HG03159 (cell line): ENCODE measurements around the gene STARD7.
A peak's percentile ranks its signal among the peaks of the same experiment; 100 is the strongest.
"Not testable (repeated sequence)": the region's sequence is repeated elsewhere in the genome, so short reads cannot be mapped to it uniquely, and the experiment has no call there.

Experiments used
- ATAC-seq: cut with Tn5 transposase; IDR thresholded peaks from one replicate; pipeline ENCODE4 v1.9.1; 2021; ENCODE audit warnings: mild to moderate bottlenecking, moderate library complexity; ENCODE audit not compliant: unreplicated experiment

The STARD7 gene

DNA sequence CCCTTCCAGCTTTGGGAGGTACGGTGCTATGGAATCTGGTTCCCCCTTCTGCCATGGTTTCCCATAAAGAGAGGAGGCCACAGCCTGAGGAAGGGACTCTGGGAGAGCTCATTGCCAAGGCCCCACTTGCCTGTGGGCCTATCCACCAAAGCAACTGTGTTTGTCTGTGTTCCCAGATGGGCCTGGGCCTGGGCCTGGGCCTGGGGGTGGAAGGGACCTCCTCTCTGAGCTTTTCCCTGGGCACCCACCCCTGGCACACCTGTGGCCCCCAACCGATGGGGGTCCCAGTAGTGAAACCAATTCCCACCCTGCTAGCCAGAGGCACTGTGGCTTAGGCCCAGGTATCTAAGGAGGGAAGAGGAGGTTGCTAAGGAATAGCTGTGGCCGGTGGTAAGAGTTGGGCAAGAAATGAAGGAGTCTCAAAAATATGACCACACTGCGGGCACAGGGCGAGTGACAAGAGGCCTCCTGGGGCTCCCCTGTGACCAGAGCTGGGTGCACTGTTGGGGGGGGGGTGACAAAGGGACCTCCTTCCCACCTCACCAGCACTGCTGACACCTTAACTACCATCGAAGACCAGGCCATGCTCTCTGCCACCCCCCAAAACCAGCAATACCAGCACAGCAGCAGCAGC, 58.5 kb downstream of the STARD7 start:
- ATAC-seq = no peak

DNA sequence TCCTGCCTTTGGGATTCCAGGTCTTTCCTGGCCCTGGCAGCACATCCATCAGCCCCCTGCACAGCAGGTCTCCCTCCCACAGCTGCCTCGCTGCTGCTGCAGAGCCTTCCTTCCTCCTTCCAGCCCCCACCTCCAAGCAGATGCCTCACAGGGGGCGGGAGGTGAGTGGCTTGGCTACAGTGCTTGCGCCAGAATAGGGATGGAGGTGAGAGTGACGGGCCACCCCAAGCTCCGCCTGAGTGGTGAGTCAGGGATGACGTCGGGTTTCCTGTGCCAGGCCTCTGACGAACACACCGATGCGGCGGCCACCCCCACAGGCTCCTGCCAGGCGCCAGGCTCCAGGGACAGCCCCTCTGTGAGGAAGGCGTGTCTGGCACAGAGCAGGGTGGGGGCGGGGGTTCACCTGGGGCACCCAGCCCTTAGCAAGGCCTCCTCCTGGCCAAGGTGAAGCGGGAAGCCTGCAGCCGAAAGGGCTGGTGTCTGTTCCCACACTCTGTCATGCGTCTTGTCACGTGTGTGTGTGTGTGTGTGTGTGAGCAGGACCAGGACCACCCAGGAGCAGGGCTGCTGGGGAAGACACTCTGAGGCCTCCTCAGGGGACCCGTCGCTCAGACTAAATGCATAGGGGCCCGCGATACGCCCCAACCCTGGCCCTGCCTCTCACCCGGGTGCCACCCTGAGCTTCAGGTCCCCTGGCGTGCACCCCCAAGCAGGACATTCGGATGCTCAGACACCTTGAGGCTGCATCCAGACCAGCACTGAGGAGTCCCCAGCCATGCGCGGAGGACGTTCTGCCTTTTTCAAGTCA, 60.0 kb downstream of the STARD7 start:
- peak; percentile 35 for ATAC-seq

DNA sequence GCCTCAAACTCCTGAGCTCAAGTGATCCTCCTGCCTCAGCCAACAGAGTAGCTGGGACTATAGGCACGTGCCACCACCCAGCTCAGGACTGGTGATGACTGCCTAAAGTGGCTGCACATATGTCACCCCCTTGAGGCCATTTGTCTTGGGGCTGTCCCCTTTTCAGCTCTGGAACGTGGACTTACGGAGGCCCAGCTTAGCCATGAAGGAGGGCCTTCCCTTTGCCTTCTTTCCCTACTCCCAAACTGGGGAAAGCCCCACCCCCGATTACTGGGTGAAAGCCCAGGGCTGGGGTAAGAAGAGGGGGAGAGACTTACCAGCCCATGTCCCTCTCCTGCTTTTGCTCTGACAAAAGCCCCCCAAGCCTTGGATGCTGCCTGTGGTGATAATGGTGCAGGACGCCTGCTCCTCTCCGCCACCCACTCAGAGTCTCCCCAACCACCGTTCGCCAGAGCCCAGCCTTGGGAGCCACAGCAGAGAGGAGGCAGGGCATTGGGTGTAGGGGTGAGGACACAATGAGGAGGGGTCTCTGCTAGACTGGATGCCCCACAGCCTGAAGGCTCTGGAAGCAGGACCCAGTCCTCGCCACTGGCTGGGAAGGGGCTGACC, 60.9 kb downstream of the STARD7 start:
- ATAC-seq = no peak

DNA sequence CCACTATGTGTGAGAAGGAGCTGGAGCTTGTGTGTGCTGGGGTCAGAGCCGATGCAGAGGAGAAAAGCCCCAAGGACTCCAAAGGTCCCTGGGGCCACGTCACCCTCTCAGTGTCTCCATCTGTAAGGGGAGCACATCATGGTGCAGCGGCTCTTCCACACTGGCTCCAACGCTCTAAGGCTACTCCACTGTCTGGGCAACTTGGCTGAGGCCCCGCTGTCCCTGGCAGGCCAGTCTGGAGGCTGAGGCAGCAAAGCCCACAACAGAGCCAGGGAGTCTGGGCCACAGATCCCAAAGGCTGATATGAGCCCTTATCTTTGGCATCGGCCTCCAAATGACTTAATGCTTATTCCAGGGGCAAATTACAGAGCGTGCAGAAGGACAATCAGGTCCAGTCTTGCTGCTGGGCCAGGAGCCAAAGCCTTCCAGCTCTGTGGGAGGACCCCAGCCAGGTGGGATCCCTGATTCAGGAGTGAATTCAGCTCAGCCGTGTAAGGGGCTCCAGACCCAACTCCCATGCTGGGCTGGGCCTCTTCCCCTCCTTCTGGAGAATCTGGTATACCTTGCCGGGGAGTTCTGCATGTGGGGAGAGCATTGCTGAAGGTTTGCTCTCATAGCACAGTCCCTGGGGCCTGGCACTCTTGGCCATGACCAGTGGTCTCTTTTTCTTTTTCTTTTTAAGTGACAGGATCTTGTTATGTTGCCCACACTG, 61.6 kb downstream of the STARD7 start:
- ATAC-seq = no peak

DNA sequence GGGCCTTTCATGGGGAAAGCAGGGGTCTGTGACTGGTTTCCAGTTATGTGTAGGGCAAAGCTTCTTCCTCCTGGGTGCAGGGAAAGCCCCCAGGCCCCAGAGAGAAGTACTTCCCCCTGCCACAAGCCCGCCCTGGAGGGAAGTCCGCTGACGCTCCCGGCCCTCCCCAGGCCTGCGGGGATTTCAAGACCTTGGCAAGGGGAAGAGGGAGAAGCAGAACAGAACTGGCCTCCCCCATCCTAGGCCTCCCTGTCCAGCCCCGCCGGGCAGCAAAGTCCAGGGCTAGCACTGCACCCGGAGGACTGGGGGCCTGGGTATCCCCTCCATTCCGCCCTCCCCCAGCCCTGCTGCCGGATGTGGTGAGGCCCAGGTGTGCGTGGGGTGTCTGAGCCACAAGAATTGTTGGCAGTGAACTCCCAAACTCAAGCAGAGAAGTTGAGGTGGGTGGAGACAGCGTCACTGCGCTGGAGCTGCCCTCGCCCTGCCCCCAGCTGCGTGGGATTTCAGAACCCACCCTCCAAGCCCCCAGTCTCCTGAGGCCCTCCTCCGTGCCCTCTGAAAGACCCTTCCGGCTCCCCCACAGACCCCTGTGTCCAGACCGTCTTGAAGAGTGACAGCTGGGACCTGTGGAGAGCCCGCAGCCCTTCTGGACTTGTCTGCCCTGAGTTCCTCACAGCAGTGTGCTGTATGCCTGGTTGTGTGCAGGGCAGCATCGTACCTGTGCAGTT, 62.3 kb downstream of the STARD7 start:
- peak; percentile 39 for ATAC-seq

DNA sequence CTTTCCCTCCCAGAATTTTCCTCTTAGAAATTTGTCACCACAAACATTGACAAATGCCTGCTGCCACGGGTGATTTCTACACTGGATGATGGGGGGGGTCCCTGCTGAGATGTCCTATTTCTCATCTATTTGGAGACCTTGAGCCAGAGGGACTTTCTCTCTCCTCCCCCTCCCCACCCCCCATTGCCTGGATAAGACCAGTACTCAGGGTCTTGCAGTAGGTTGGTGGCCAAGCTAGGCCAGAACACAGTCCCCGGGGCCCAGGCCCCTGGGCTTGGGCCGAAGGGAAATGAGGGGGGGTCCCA, 62.8 kb downstream of the STARD7 start:
- ATAC-seq = no peak

DNA sequence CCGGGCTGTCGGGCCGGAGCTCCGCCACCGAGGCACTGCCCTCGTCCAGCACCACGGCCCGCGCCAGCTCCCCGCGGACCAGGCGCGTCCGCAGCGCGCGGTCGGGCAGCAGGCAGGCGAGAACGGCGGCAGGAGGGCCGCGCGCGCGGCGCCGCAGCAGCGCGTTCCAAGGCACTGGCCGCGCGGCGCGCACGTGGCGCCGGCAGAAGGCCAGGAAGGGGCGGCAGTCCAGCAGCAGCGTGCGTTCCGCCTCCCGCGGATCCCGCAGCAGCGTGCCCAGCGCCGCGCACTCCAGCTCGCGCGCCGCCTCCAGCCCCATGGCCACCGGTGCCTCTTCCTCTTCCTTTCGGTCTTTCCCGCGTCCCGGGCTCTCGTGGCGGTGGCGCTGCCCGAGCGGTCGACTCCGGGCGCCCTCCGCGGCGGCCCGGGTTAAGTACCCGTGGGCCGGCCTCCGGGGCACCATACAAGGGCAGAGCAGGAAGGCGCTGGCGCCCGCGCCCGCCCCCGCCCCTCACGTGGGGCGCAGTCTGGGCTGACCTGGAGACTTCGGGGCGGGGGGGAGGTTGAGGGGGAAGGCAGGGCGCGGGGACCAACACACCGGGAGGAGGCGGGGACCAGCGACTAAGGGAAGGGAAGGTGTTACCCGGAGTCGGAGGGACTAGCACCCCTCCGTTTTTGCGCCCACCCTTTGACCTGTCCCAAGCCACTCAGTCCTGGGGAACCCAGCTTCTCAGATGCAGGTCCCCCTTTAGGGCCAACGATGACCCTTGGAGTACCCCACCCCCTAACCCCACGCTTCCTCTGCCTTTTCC, 63.4 kb downstream of the STARD7 start, which contains the start of gene DUSP2:
TSS of gene DUSP2 (minus strand) at position 405 of the 812 bp plus-strand sequence. CDS start at position 319, 86 bp downstream.
- peak; percentile 56 for ATAC-seq

DNA sequence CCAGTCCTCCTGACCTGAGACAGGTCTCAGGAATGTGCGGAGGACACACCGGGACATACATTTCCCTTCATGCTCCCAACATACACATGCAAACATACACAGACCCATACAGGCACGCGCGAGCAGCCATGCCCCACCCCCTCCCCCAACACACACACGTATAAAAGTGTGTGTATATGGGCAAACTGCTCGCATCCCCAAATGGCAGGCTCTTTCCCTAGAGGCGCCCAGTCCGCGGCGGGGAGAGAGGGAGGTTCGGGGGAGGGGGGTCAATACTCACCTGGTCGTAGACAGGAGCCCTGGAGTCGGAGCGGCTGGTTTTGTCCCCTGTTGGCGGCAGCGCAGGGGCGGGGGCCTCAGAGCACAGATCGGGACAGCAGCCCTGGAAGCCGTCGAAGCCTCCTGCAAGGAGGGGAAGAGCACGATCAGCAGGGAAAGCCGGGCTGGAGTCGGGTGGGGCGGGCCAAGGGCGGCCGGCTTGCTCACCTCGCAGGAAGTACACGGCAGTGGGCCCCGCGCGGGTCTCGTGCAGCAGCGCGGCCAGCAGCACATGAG, 64.1 kb downstream of the STARD7 start:
- ATAC-seq = no peak

DNA sequence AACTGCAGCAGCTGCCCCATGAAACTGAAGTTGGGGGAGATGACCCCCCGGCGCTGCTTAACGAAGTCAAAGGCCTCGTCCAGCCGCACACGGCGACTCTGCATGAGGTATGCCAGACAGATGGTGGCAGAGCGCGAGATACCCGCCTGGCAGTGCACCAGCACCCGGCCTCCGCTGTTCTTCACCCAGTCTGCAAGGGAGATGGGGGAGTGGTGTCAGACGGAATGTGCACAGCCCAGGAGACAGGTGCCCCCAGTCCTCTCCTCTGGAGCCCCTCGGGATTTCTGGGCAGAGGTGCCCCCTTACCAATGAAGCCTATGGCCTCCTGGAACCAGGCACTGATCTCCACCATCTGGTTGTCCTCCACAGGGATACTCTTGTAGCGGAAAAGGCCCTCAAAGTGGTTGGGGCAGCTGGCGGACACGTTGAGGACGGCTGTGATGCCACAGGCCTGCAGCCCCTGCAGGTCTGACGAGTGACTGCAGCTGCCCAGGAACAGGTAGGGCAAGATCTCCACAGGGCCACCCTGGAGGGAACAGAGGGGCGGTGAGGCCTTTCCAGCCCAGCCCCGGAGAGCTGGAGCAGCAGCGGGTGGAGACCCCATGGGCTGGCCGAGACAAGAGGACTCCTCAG, 64.7 kb downstream of the STARD7 start:
- ATAC-seq = no peak

DNA sequence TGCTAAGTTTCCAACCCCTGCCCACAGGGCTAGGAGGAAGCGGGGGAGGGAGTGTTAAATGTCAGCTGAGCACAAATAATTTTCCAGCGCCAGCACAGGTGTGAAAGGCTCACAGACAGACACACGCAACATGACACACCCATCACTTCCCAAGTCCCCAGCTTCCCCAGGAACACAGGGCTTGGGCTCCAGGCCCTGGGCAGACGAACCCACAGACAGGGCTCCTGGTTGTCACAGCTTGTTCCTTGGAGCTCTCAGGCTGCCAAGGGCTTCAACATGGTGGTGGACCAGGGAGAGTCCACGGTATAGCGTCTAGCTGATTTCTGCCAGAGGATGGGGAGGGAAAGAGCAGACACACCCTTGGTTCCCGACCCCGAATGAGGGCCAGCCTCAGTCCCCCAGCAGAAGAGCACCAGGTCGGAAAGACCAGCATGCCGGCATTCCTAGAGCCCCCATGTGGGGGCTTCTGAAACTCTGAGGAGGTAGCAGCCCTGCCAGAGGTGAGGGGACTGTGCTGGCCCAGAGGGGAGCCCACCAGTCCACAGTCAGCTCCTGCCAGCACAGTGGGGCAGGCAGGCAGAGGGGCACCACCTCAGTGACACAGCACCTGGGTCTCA, 65.3 kb downstream of the STARD7 start:
- no peak for ATAC-seq

DNA sequence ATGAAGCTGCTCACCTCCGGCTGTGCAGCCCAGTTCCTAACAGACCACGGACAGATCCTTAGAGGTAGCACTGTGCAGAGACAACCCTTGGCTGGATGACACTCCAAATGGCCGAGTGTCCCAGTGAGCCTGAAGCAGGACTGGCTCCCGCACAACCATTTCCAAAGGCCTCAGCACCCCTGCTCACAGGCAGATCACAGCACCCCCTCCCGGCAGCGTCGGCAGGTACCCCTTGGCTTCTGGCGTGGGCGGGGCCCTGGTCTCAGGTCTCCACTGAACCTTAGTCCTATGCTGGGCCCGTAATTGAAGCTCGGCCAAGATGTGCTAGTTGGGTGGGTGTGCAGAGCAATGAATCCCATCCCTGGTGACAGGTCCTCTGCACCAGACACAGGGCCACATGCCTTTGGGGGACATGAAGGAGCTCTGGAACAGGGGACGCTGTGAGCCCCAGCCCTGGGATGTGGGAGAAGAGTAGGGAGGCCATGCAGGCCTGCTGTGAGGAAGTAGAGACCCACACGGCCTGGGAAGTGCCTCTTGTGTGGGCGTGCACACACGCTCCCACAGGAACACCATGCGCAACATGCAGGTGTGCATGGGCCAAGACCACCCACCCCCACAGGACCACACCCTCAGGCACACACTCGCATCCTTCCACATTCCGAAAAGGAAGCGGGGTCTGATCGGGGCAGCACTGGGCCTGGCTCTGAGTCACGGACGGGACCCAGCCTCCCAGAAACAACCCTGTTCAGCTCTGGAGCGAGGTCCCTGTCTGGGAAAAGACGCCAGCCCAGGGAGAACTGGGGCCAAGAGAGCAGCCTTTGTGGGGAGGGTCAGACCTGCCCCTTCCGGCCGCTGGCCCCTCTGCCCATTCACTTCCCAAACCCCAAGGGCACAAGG, 66.2 kb downstream of the STARD7 start:
- ATAC-seq = no peak

DNA sequence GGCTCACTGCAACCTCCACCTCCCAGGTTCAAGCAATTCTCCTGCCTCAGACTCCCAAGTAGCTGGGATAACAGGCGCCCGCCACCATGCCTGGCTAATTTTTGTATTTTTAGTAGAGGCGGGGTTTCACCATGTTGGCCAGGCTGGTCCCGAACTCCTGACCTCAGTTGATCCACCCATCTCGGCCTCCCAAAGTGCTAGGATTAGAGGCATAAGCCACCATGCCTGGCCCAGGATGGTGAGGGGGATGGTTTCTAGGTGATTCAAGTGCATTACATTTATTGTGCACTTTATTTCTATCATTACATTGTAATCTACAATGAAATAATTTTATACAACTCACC, 67.0 kb downstream of the STARD7 start:
- ATAC-seq = not testable (repeated sequence)

DNA sequence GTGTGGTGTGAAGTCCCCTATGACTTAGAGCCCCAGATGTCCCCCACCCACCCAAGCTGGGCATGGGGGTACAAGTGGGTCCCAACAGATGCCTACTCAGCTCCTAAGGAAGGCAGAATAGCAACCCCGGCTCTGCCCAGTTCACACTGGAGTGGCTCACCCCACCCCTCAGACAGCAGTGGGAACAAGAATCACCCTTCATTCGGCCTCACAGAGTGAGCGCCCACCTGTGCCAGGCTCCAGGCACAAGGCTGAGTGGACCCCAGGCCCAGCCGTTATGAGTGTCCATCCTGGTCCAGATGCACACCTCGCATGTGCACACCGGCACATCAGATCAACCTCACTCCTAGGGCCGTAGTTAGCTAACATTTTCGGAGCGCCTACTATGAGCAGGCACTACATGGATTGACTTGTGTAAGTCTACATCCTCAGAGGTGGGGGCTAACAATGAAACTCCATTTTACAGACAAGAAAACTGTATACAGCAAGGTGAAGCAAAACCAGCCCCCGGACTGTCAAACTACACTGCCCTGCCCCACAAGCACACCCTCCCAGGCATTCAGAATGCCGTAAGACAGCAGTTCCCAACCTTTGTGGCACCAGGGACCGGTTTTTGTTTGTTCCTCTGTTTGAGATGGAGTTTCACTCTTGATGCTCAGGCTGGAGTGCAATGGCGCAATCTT, 67.5 kb downstream of the STARD7 start:
- no peak for ATAC-seq

DNA sequence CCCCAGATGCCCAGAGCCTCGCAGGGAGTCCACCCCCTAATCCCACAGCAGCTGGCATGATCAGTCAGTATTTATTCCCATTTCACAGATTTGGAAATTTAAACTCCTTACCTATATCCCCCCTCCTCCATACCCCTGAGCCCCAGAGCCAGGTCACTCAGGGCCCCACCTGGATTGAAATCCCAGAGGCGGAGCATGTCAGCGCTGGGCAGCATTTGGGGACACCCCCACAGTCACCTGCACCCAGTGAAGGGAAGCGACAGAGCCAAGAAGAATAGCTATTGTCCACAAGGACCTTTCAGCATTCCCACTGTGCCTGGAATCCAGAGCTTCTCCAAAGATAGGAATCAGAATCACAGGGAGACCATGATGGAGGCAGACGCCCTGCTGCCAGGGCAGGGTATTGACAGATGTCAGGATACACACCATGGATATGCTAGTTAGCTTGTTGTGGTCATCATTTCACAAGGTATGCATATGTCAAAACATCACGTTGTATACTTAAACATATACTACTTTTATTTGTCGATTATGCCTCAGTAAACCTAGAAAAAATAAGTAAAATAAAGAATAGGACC, 69.4 kb downstream of the STARD7 start:
- no peak for ATAC-seq

DNA sequence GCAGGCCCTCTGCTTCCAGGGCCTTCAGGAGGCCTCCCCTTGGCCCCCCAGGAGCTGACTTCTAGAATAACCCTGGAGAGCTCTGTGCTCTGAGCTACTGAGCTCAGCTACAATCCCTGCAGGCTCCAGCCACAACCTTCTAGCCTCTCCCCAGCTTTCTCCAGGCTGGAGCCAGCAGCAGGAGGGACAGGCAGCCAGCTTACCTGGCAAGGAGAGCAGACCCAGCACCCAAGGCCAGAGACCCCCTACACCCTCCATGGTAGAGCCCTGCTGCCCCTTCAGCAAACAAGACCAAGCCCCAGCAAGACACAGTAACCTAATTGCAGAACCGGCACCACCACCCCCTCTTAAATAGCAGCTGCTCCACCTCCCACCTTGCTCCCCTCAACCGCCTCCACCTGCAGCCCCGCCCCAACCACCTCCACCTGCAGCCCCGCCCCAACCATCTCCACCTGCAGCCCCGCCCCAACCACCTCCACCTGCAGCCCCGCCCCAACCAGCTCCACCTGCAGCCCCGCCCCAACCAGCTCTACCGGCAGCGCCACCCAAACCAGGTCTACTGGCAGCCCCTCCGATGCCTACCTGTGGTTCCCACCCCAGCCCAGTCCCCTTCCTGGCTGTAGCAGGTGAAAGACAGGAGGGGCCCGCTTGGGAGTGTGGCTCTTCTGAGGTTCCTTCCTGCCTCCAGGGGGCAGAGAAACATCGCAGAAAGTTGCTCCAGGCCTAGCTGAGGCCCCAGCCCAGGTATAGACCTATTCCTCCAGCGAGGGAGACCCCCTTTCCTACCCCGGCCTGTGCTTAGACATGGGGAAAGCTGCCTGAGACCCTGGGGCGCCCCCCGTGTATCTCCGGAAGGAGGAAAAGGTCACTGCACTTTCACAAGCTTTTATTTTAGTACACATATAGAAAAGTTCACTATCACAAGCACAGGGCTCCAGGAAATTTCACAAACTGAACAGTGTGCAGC, 70.2 kb downstream of the STARD7 start, which contains the start of gene ASTL:
TSS of gene ASTL (minus strand) at position 324 of the 967 bp plus-strand sequence. CDS start at position 258, 66 bp downstream.
- ATAC-seq = no peak
